Measurements from ENCODE around the gene ZC3H12A. TPM values are rescaled to one million over a fixed set of nuclear protein-coding genes. Genes with fewer than 3 reads are reported as not detected.
A peak's percentile ranks its signal among the peaks of the same experiment; 100 is the strongest.
"Not testable (repeated sequence)": the region's sequence is repeated elsewhere in the genome, so short reads cannot be mapped to it uniquely, and the experiment has no call there.

Gene ZC3H12A
- total RNA-seq, 1 donor from 2014 or later, result 4.9 TPM

DNA sequence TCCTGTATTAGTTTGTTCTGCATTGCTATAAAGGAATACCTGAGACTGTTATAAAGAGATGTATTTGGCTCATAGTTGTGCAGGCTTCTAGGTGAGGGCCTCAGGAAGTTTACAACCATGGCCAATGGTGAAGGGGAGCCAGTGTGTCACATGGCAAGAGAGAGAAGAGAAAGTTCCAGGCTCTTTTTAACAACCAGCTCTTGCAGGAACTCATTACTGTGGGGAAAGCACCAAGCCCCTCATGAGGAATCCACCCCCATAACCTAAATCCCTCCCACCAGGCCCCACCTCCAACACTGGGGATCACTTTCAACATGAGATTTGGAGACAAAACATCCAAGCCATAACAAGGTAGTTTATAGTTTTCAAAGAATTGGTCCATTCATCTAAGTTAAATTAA, 45.2 kb downstream of the ZC3H12A start:
- intact Hi-C loops (cut with micrococcal nuclease), result no loop called here
- DNase-seq, result no peak
- Histone ChIP-seq H3K9me3 (replicated peaks) (no peaks in the 10 kb centered on the region), H3K27ac (replicated peaks) (no peak overlapping the region), H3K27me3 (ENCODE audit: low read depth) (no peaks in the 10 kb centered on the region), H3K4me1 (peaks cover 7% of the 10 kb centered on the region), H3K4me3 (no peak overlapping the region), H3K36me3 (no peaks in the 10 kb centered on the region)
- TF ChIP-seq, protein P1, sequence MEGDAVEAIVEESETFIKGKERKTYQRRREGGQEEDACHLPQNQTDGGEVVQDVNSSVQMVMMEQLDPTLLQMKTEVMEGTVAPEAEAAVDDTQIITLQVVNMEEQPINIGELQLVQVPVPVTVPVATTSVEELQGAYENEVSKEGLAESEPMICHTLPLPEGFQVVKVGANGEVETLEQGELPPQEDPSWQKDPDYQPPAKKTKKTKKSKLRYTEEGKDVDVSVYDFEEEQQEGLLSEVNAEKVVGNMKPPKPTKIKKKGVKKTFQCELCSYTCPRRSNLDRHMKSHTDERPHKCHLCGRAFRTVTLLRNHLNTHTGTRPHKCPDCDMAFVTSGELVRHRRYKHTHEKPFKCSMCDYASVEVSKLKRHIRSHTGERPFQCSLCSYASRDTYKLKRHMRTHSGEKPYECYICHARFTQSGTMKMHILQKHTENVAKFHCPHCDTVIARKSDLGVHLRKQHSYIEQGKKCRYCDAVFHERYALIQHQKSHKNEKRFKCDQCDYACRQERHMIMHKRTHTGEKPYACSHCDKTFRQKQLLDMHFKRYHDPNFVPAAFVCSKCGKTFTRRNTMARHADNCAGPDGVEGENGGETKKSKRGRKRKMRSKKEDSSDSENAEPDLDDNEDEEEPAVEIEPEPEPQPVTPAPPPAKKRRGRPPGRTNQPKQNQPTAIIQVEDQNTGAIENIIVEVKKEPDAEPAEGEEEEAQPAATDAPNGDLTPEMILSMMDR (IDR thresholded peaks at IDR 0.05; ENCODE audit: borderline replicate concordance), result no peak

DNA sequence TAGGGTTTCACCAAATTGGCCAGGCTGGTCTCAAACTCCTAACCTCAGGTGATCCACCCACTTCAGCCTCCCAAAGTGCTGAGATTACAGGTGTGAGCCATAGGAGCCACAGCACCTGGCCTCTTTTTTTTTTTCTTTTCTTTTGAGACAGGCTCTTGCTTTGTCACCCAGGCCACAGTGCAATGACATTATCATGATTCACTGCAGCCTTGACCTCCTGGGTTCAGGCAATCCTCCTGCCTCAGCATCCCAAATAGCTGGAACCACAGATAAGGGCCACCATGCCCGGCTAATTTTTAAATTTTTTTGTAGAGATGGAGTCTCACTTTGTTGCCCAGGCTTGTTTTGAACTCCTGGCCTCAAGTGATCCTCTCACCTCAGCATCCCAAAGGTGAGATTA, 55.5 kb downstream of the ZC3H12A start:
- H3K36me3 ChIP-seq; H3K9me3 ChIP-seq (replicated peaks); H3K27me3 ChIP-seq (ENCODE audit: low read depth); H3K27ac ChIP-seq (replicated peaks); DNase-seq; intact Hi-C loops (cut with micrococcal nuclease); H3K4me3 ChIP-seq: not testable (repeated sequence)
- peaks cover 16% of the 10 kb centered on the region for H3K4me1 ChIP-seq

DNA sequence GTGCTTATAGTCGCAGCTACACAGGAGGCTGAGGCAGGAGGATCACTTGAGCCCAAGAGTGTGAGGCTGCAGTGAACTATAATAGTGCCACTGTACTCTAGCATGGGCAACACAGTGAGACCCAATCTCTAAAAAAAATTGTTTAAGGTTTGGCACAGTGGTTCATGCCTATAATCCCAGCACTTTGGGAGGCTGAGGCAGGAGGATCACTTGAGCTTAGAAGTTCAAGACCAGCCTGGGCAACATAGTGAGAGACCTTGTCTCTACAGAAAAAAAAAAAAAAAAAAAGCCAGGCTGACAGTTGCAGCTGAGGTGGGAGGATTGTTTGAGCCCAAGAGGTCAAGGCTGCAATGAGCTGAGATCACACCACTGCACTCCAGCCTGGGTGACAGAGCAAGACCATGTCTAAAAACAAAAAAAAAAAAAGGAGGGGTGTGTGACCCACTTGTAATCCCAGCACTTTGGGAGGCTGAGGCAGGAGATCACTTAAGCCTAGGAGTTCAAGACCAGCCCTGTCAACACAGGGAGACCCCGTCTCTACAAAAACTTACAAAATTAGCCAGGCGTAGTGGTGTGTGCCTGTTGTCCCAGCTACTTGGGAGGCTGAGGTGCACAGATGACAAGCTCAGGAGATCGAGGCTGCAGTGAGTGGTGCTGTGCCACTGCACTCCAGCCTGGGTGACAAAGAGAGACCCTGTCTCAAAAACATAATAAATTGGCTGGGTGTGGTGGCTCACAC, 58.2 kb downstream of the ZC3H12A start:
- H3K27me3 ChIP-seq (ENCODE audit: low read depth); DNase-seq; H3K4me3 ChIP-seq; intact Hi-C loops (cut with micrococcal nuclease); H3K27ac ChIP-seq (replicated peaks); H3K9me3 ChIP-seq (replicated peaks): not testable (repeated sequence)
- peaks cover 17% of the 10 kb centered on the region for H3K4me1 ChIP-seq
- H3K36me3 ChIP-seq, result peaks cover 24% of the 10 kb centered on the region

DNA sequence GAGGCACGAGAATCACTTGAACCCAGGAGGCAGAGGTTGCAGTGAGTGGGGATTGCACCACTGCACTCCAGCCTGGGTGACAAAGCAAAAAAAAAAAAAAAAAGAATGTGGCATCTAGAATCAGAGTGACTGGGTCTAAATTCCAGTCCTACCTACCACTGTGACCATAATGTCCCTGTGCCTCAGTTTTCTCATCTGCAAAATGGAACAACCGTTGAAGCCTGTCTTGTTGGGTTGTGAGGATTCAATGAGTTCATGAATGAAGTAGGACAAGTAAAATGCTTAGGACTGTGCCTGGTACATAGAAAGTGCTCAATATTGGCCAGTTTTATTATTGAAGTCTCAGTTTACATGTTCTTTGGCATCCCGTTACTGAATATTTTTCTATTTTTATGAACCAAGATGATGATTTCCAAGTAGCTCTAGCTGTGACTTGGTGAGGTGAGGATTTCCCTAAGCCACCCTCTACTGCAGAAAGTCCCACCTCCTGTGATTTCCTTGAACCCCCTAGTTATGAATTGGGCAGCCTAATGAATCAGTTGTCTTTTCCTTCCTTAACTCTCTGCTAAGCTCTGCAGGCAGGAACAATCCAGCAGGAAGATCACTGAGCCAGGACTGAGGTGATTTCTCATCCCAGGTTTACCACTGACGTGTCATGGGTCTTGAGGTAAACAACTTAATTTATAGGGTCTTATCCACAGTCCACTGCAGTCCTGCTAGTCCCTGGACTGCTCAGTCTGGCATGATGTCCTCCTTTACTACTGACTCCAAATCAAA, 59.1 kb downstream of the ZC3H12A start:
- H3K9me3 ChIP-seq (replicated peaks), result no peaks in the 10 kb centered on the region
- TF ChIP-seq, protein P1 (IDR thresholded peaks at IDR 0.05; ENCODE audit: borderline replicate concordance), result no peak
- no peak overlapping the region for H3K4me3 ChIP-seq
- H3K27ac ChIP-seq (replicated peaks), result peak overlapping the region; percentile 66
- peaks cover 33% of the 10 kb centered on the region for H3K36me3 ChIP-seq
- H3K27me3 ChIP-seq (ENCODE audit: low read depth), result no peaks in the 10 kb centered on the region
- DNase-seq, result no peak
- intact Hi-C loops (cut with micrococcal nuclease), result no loop called here
- H3K4me1 ChIP-seq, result peaks cover 17% of the 10 kb centered on the region

Small RNA genes within 50 kb of the gene (microRNA-seq; reads per million reads assigned to microRNA genes)
- gene MIR5581, result 1.6 reads per million
- gene MIR6732, result not detected

Other genes with a start within 250 kb of the ZC3H12A start
- gene MEAF6, start 40.2 kb downstream of the ZC3H12A start, total RNA-seq, result 34.1 TPM
- gene SNIP1, start 79.7 kb downstream of the ZC3H12A start, total RNA-seq, result 7.0 TPM
- gene DNALI1, start 82.4 kb downstream of the ZC3H12A start, total RNA-seq, result 6.9 TPM
- gene GNL2, start 121.4 kb downstream of the ZC3H12A start, total RNA-seq, result 20.1 TPM
- not detected for gene RSPO1, start 160.3 kb downstream of the ZC3H12A start, total RNA-seq
- gene CDCA8, start 217.9 kb downstream of the ZC3H12A start, total RNA-seq, result 0.33 TPM

Measured in left ventricle myocardium inferior (tissue), 1 donor.